HEK293T (cell line): ENCODE measurements around the gene CBR4.
"Not testable (repeated sequence)": the region's sequence is repeated elsewhere in the genome, so short reads cannot be mapped to it uniquely, and the experiment has no call there.

Experiments
- CTBP1 ChIP-seq: fragments of 450-650 bp; IDR thresholded peaks from 2 replicates; pipeline ENCODE4 v1.6.1; 2016; ENCODE audit warnings: borderline replicate concordance
- FOXM1 ChIP-seq: fragments of 450-650 bp; IDR thresholded peaks from 2 replicates; pipeline ENCODE4 v1.6.1; 2017; ENCODE audit warnings: mild to moderate bottlenecking, borderline replicate concordance
- LEF1 ChIP-seq: fragments of 450-650 bp; IDR thresholded peaks from 2 replicates; pipeline ENCODE4 v1.6.1; 2017; ENCODE audit warnings: mild to moderate bottlenecking, borderline replicate concordance
- SP1 ChIP-seq: fragments of 450-650 bp; IDR thresholded peaks from 2 replicates; pipeline ENCODE4 v1.6.1; 2017
- ZNF384 ChIP-seq: fragments of 450-650 bp; IDR thresholded peaks from 2 replicates; pipeline ENCODE4 v1.6.1; 2016

DNA sequence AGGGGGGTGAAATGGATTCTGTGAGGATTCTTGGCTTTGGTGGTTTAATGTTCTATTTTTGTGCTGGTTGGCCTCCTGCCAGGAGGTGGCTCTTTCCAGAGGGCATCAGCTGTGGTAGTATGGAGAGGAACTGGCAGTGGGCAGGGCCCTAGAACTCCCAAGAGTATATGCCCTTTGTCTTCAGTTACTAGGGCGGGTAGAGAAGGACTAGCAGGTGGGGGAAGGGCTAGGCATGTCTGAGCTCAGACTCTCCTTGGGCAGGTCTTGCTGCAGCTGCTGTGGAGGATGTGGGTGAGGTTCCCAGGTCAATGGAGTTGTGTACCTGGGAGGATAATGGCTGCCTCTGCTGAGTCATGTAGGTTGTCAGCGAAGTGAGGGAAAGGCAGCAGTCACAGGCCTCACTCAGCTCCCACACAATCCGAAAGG, 57.2 kb downstream of the CBR4 start:
- not testable (repeated sequence) for TF ChIP-seq ZNF384, CTBP1, FOXM1, LEF1, SP1
